HEK293 (cell line): ENCODE data around the gene GCSH.
A peak's percentile ranks its signal among the peaks of the same experiment; 100 is the strongest.

Experiments used
- KLF16 ChIP-seq: fragments of 450-650 bp; formaldehyde crosslinking; IDR thresholded peaks from 2 replicates; pipeline ENCODE4 v1.5.1; 2017; ENCODE audit warnings: missing biosample characterization, missing genetic modification characterization
- OVOL3 ChIP-seq: fragments of 450-650 bp; formaldehyde crosslinking; IDR thresholded peaks from 2 replicates; pipeline ENCODE4 v1.5.1; 2016; ENCODE audit warnings: missing biosample characterization, missing genetic modification characterization
- YY2 ChIP-seq: fragments of 450-650 bp; formaldehyde crosslinking; IDR thresholded peaks from 2 replicates; pipeline ENCODE4 v1.5.1; 2016; ENCODE audit warnings: missing biosample characterization, missing genetic modification characterization
- ZNF121 ChIP-seq: fragments of 450-650 bp; formaldehyde crosslinking; IDR thresholded peaks from 2 replicates; pipeline ENCODE4 v1.5.1; 2016; ENCODE audit warnings: missing biosample characterization, missing genetic modification characterization
- ZNF133 ChIP-seq: fragments of 450-650 bp; formaldehyde crosslinking; IDR thresholded peaks from 2 replicates; pipeline ENCODE4 v1.5.1; 2016; ENCODE audit warnings: missing biosample characterization, missing genetic modification characterization
- ZNF140 ChIP-seq: fragments of 450-650 bp; formaldehyde crosslinking; IDR thresholded peaks from 2 replicates; pipeline ENCODE4 v1.5.1; 2016; ENCODE audit warnings: missing biosample characterization, missing genetic modification characterization
- ZNF16 ChIP-seq: fragments of 450-650 bp; formaldehyde crosslinking; IDR thresholded peaks from 2 replicates; pipeline ENCODE4 v1.5.1; 2016; ENCODE audit warnings: low read depth, missing biosample characterization, missing genetic modification characterization
- ZNF311 ChIP-seq: fragments of 450-650 bp; formaldehyde crosslinking; IDR thresholded peaks from 2 replicates; pipeline ENCODE4 v1.5.1; 2017; ENCODE audit warnings: missing biosample characterization, missing genetic modification characterization, borderline replicate concordance
- ZNF354C ChIP-seq: fragments of 450-650 bp; formaldehyde crosslinking; IDR thresholded peaks from 2 replicates; pipeline ENCODE4 v1.5.1; 2016; ENCODE audit warnings: missing biosample characterization, missing genetic modification characterization, low read depth, borderline replicate concordance
- ZNF501 ChIP-seq: fragments of 450-650 bp; formaldehyde crosslinking; IDR thresholded peaks from 2 replicates; pipeline ENCODE4 v1.5.1; 2016; ENCODE audit warnings: missing biosample characterization, missing genetic modification characterization
- ZNF785 ChIP-seq: fragments of 450-650 bp; formaldehyde crosslinking; IDR thresholded peaks from 2 replicates; pipeline ENCODE4 v1.5.1; 2016; ENCODE audit warnings: missing biosample characterization, missing genetic modification characterization
- ZNF792 ChIP-seq: fragments of 450-650 bp; formaldehyde crosslinking; IDR thresholded peaks from 2 replicates; pipeline ENCODE4 v1.5.1; 2016; ENCODE audit warnings: missing biosample characterization, missing genetic modification characterization
- TF ChIP-seq, protein P1 (sequence below): fragments of 450-650 bp; formaldehyde crosslinking; conservative IDR thresholded peaks from 2 replicates; pipeline ENCODE4 v1.5.1; 2016; ENCODE audit warnings: low read depth, missing biosample characterization, missing genetic modification characterization
- TF ChIP-seq, protein P2 (sequence below): fragments of 450-650 bp; IDR thresholded peaks from 2 replicates; pipeline ENCODE4 v1.5.1; 2018; ENCODE audit warnings: missing biosample characterization, missing genetic modification characterization
- TF ChIP-seq, protein P3 (sequence below): fragments of 450-650 bp; formaldehyde crosslinking; IDR thresholded peaks from 2 replicates; pipeline ENCODE4; 2016; ENCODE audit warnings: missing biosample characterization, missing genetic modification characterization
- TF ChIP-seq, protein P4 (sequence below): fragments of 450-650 bp; formaldehyde crosslinking; IDR thresholded peaks from 2 replicates; pipeline ENCODE4 v1.5.1; 2016; ENCODE audit warnings: missing biosample characterization, missing genetic modification characterization
- TF ChIP-seq, protein P5 (sequence below): fragments of 450-650 bp; formaldehyde crosslinking; IDR thresholded peaks from 2 replicates; pipeline ENCODE4 v1.5.1; 2017; ENCODE audit warnings: missing biosample characterization, missing genetic modification characterization
- TF ChIP-seq, protein P6 (sequence below): fragments of 450-650 bp; formaldehyde crosslinking; IDR thresholded peaks from 2 replicates; pipeline ENCODE4 v1.5.1; 2016; ENCODE audit warnings: missing biosample characterization, missing genetic modification characterization, low read depth
- TF ChIP-seq, protein P7 (sequence below): fragments of 450-650 bp; formaldehyde crosslinking; IDR thresholded peaks from 2 replicates; pipeline ENCODE4 v1.5.1; 2017; ENCODE audit warnings: missing biosample characterization, missing genetic modification characterization
- TF ChIP-seq, protein P8 (sequence below): fragments of 450-650 bp; formaldehyde crosslinking; IDR thresholded peaks from 2 replicates; pipeline ENCODE4 v1.5.1; 2016; ENCODE audit warnings: missing biosample characterization, missing genetic modification characterization

GCSH gene

DNA sequence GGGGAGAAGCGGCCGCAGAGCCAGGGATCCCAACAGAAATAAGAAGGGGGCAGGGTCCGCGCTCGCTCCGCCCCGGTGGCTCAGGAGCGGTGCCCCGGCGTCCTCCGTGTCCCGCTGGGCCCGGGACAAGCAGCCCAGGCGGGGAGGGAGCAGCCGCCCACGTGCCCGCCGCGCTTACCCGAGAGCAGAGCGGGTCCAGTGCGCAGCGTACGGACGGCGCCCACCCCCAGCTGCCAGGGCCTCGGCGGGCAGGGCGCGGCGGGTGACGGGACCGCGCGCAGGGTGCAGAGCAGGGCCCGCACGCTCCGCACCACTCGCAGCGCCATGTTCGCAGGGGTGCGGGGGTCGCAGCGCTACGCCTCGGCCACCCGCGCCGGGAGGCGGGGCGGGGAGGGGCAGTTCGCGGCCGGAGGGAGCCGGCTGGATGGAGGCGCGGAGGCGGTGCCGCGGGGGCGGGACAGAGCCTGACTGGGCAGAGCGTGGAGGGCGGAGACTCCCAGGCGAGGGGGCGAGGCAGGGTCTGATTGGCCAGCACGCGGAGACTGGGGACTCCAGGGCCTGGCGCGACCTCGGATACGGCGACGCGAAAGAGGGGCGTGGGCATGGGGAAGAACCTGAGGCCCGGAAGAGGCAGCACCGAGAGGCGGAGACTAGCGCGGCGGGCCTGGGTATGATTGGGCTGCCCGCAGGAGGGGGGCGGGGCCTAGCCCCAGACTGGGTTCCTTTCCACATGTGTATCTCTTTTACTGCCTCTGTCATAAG is at the start of gene GCSH (continued):
- TF ChIP-seq, protein P1, sequence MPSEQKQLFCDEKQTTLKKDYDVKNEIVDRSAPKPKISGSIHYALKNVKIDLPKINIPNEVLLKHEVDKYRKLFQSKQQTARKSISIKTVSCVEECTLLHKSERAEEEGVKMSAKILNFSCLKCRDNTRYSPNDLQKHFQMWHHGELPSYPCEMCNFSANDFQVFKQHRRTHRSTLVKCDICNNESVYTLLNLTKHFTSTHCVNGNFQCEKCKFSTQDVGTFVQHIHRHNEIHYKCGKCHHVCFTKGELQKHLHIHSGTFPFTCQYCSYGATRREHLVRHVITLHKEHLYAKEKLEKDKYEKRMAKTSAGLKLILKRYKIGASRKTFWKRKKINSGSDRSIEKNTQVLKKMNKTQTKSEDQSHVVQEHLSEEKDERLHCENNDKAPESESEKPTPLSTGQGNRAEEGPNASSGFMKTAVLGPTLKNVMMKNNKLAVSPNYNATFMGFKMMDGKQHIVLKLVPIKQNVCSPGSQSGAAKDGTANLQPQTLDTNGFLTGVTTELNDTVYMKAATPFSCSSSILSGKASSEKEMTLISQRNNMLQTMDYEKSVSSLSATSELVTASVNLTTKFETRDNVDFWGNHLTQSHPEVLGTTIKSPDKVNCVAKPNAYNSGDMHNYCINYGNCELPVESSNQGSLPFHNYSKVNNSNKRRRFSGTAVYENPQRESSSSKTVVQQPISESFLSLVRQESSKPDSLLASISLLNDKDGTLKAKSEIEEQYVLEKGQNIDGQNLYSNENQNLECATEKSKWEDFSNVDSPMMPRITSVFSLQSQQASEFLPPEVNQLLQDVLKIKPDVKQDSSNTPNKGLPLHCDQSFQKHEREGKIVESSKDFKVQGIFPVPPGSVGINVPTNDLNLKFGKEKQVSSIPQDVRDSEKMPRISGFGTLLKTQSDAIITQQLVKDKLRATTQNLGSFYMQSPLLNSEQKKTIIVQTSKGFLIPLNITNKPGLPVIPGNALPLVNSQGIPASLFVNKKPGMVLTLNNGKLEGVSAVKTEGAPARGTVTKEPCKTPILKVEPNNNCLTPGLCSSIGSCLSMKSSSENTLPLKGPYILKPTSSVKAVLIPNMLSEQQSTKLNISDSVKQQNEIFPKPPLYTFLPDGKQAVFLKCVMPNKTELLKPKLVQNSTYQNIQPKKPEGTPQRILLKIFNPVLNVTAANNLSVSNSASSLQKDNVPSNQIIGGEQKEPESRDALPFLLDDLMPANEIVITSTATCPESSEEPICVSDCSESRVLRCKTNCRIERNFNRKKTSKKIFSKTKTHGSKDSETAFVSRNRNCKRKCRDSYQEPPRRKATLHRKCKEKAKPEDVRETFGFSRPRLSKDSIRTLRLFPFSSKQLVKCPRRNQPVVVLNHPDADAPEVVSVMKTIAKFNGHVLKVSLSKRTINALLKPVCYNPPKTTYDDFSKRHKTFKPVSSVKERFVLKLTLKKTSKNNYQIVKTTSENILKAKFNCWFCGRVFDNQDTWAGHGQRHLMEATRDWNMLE (tag by site-specific recombination), result no peak
- TF ChIP-seq, protein P2, sequence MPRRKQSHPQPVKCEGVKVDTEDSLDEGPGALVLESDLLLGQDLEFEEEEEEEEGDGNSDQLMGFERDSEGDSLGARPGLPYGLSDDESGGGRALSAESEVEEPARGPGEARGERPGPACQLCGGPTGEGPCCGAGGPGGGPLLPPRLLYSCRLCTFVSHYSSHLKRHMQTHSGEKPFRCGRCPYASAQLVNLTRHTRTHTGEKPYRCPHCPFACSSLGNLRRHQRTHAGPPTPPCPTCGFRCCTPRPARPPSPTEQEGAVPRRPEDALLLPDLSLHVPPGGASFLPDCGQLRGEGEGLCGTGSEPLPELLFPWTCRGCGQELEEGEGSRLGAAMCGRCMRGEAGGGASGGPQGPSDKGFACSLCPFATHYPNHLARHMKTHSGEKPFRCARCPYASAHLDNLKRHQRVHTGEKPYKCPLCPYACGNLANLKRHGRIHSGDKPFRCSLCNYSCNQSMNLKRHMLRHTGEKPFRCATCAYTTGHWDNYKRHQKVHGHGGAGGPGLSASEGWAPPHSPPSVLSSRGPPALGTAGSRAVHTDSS (tag by site-specific recombination), result no peak
- TF ChIP-seq YY2 (tag by site-specific recombination) (no peak), ZNF354C (tag by site-specific recombination) (no peak), ZNF133 (tag by site-specific recombination) (no peak), ZNF501 (tag by site-specific recombination) (no peak), ZNF16 (tag by site-specific recombination) (no peak), ZNF121 (tag by site-specific recombination) (no peak), ZNF140 (tag by site-specific recombination) (no peak), OVOL3 (tag by site-specific recombination) (no peak), ZNF311 (tag by site-specific recombination) (no peak), ZNF785 (no peak), KLF16 (peak; percentile 42; the same call in 1 of the 2 replicates), ZNF792 (tag by site-specific recombination) (no peak)
- TF ChIP-seq, protein P3, sequence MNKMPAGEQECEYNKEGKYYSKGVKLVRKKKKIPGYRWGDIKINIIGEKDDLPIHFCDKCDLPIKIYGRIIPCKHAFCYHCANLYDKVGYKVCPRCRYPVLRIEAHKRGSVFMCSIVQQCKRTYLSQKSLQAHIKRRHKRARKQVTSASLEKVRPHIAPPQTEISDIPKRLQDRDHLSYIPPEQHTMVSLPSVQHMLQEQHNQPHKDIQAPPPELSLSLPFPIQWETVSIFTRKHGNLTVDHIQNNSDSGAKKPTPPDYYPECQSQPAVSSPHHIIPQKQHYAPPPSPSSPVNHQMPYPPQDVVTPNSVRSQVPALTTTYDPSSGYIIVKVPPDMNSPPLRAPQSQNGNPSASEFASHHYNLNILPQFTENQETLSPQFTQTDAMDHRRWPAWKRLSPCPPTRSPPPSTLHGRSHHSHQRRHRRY, result no peak
- TF ChIP-seq, protein P4, sequence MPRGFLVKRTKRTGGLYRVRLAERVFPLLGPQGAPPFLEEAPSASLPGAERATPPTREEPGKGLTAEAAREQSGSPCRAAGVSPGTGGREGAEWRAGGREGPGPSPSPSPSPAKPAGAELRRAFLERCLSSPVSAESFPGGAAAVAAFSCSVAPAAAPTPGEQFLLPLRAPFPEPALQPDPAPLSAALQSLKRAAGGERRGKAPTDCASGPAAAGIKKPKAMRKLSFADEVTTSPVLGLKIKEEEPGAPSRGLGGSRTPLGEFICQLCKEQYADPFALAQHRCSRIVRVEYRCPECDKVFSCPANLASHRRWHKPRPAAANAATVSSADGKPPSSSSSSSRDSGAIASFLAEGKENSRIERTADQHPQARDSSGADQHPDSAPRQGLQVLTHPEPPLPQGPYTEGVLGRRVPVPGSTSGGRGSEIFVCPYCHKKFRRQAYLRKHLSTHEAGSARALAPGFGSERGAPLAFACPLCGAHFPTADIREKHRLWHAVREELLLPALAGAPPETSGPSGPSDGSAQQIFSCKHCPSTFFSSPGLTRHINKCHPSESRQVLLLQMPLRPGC (tag by site-specific recombination), result no peak
- TF ChIP-seq, protein P5, sequence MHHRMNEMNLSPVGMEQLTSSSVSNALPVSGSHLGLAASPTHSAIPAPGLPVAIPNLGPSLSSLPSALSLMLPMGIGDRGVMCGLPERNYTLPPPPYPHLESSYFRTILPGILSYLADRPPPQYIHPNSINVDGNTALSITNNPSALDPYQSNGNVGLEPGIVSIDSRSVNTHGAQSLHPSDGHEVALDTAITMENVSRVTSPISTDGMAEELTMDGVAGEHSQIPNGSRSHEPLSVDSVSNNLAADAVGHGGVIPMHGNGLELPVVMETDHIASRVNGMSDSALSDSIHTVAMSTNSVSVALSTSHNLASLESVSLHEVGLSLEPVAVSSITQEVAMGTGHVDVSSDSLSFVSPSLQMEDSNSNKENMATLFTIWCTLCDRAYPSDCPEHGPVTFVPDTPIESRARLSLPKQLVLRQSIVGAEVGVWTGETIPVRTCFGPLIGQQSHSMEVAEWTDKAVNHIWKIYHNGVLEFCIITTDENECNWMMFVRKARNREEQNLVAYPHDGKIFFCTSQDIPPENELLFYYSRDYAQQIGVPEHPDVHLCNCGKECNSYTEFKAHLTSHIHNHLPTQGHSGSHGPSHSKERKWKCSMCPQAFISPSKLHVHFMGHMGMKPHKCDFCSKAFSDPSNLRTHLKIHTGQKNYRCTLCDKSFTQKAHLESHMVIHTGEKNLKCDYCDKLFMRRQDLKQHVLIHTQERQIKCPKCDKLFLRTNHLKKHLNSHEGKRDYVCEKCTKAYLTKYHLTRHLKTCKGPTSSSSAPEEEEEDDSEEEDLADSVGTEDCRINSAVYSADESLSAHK (tag by site-specific recombination), result no peak
- TF ChIP-seq, protein P6, sequence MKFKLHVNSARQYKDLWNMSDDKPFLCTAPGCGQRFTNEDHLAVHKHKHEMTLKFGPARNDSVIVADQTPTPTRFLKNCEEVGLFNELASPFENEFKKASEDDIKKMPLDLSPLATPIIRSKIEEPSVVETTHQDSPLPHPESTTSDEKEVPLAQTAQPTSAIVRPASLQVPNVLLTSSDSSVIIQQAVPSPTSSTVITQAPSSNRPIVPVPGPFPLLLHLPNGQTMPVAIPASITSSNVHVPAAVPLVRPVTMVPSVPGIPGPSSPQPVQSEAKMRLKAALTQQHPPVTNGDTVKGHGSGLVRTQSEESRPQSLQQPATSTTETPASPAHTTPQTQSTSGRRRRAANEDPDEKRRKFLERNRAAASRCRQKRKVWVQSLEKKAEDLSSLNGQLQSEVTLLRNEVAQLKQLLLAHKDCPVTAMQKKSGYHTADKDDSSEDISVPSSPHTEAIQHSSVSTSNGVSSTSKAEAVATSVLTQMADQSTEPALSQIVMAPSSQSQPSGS (tag by site-specific recombination), result no peak
- TF ChIP-seq, protein P7, sequence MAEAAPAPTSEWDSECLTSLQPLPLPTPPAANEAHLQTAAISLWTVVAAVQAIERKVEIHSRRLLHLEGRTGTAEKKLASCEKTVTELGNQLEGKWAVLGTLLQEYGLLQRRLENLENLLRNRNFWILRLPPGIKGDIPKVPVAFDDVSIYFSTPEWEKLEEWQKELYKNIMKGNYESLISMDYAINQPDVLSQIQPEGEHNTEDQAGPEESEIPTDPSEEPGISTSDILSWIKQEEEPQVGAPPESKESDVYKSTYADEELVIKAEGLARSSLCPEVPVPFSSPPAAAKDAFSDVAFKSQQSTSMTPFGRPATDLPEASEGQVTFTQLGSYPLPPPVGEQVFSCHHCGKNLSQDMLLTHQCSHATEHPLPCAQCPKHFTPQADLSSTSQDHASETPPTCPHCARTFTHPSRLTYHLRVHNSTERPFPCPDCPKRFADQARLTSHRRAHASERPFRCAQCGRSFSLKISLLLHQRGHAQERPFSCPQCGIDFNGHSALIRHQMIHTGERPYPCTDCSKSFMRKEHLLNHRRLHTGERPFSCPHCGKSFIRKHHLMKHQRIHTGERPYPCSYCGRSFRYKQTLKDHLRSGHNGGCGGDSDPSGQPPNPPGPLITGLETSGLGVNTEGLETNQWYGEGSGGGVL (tag by site-specific recombination), result peak; percentile 70
- TF ChIP-seq, protein P8, sequence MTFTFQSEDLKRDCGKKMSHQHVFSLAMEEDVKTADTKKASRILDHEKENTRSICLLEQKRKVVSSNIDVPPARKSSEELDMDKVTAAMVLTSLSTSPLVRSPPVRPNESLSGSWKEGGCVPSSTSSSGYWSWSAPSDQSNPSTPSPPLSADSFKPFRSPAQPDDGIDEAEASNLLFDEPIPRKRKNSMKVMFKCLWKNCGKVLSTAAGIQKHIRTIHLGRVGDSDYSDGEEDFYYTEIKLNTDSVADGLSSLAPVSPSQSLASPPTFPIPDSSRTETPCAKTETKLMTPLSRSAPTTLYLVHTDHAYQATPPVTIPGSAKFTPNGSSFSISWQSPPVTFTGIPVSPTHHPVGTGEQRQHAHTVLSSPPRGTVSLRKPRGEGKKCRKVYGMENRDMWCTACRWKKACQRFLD, result no peak
